GM19467 (cell line): ENCODE data around the gene NINJ1.
A peak's percentile ranks its signal among the peaks of the same experiment; 100 is the strongest.
"Not testable (repeated sequence)": the region's sequence is repeated elsewhere in the genome, so short reads cannot be mapped to it uniquely, and the experiment has no call there.

Experiments used
- ATAC-seq: cut with Tn5 transposase; IDR thresholded peaks from one replicate; pipeline ENCODE4 v1.9.1; 2021; ENCODE audit warnings: mild to moderate bottlenecking, moderate library complexity; ENCODE audit not compliant: unreplicated experiment

The NINJ1 gene

DNA sequence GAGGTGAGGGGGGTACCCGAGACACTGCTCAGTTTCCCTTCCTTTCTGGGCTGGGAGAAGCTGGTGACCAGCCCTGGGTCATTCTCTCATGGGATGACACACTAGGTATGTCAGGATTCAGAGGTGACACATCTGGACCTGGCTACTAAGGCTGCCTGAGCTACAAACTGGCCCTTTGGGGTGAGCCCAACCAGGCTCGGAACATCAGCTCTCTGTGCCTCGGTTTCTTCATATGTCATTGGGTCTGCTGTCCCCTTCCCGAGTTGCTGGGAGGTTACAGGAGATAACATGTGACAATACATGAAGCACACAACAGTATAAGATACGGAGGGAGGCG is 26.3 kb downstream of the NINJ1 start:
- no peak for ATAC-seq

DNA sequence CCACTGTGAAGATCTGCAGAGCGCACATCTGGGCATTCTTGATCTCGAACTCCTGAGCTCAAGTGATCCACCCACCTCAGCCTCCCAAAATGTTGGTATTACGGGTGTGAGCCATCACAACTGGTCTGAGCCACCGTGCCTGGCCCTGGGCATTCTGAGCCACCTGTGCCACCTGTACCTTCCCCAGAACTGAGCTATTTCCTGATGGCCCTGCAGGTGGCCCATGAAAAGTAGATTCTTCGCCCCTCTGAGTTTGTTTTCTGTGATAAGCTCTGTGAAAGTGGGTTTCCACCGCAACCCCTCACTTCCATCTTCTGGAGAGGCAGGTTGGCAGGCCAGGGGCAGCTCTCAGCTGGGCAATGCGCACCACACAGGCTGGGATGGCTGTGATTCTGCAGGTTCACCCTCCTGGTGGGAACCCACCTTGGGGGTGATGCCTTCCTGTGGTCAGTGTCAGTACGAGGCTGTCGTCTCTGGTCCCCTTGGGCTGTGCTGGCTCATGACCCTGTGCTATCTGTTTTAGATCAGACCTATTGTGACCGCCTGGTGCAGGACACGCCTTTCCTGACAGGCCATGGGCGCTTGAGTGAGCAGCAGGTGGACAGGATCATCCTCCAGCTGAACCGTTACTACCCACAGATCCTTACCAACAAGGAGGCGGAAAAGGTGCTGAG is 26.8 kb downstream of the NINJ1 start:
- no peak for ATAC-seq

DNA sequence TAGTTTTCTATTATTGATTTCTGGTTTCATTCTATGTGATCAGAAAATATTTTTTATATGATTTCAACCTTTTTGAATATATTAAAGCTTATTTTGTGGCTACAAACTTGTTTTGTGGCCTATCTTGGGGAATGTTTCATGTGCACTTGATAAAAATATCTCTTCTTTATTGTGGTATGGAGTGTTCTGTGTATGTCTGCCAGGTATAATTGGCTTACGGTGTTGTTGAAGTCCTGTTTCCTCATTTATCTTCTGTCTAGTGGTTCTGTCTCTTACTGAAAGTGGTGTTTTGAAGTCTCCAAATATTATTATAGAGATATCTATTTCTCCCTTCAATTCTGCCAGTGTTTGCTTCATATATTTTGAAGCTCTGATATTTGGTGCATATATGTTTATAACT is 28.4 kb downstream of the NINJ1 start:
- no peak for ATAC-seq

DNA sequence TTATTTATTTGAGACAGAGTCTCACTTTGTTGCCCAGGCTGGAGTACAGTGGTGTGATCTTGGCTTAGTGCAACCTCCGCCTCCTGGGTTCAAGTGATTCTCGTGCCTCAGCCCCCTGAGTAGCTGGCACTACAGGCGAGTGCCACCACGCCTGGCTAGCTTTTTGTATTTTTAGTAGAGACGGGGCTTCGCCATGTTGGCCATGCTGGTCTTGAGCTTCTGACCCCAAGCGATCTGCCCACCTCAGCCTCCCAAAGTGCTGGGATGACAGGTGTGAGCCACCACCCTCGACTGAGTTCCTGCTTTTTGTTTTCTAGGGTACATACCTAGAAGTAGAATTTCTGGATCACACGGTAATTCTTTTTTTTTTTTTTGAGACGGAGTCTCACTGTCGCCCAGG is 33.0 kb downstream of the NINJ1 start:
- ATAC-seq, result not testable (repeated sequence)

DNA sequence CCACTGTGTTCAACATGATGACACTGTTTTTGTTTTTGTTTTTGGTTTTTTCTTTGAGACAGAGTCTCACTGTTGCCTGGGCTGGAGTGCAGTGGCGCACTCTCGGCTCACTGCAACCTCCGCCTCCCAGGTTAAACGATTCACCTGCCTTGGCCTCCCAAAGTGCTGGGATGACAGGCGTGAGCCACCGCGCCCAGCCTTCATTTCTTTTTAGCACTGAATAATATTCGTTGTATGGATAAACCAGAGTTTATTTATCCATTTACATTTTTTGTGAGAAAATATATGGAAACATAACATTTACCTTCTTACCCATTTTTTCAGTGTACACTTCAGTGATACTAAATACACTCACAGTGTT is 33.8 kb downstream of the NINJ1 start:
- ATAC-seq, result no peak

DNA sequence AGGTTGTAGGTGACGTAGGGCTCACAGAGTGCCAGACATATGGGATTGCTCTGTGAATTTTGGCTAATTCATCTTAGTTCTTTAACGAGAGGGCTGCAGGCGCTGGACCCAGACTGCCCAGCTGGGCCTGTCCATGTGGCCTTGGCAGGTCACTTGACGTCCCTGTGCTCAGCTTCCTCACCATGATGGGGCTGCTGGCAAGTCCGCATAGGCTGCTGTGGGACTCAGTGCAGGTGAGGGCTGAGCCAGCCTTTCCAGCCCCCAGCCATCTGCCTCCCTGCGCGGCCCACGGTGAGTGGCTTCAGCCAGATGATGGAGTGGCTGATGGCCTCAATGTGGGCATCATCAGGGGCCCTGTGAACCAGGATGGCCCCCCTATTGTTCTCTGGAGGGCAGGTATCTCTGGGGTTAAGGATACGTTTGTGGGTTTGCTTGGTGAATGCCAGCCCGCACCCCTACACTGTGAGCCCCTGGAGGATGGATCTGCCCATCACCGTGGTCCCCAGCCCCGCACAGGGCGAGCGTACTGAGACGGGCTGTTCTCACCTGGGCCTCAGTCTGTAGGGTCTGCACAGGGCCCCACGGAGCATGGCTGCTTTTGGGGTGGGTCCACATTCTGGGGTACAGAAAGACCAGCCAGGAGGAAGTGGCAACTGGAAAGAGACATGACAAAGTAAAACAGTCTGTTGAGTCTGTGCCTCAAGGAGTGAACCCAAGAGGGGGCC is 34.3 kb downstream of the NINJ1 start:
- ATAC-seq, result no peak

DNA sequence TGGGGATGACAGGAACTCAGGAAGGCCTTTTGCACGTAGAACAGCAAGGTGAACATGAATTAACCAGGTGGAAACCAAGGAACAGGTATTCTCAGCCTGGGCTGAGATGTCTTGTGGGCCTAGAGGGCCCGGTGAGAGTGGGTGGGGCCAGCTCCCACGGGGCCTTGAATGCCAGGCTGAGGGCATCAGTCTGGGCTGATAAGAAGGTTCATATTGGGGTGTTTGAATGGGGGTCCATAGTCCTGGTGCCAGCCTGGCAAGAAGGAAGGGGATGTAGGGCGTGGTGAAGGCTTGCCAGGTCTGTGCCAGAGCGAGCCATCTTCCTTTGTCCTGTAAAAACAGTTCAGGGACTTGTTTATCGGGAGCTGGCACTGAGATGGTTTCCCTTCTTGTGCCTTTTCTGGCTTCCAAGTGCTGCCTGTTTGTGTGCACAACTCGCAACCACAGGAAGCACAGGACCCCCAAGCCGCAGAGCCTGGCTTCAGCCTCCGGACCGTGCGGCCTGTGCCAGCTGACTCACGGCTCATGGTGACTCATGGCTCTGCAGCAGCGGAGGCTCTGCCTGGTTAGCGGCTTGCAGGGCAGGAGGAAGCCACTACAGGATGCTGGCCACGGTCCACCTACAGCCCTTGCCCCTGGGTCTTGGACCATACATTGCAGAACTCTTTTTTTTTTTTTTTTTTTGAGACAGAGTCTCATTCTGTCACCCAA is 35.7 kb downstream of the NINJ1 start:
- no peak for ATAC-seq

DNA sequence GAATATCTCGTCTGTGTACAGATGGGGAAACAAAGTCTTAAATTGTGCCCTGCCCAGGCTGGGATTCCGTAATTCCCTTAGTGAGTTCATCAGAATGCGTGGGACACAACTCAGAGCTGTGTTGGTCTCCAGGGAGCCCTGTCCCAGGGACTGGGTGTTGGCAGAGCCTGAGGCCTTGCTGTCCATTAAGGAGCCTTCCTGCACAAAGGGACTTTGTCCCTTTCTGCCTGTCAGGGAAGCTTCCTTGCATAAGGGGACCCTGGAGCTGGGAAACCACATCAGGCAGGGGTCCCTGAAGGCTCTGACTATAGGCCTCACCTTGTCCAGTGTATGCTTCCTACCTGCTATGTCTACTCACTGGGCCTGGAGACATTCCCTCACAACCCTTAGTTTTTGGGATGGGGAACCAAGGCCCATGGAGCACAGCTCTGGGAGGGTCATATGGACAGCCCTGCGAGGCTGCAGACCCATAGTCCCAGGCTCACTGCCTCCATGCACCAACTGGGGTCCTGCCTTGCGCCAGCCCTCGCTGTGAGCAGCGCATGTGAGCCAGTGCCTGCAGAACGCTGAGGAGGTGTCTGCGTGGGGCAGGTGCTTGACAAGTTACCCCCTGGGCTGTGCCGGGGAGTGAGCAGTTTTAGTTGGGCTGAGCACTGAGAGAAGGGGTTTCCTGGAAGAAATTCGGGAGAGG is 36.4 kb downstream of the NINJ1 start:
- ATAC-seq, result no peak

DNA sequence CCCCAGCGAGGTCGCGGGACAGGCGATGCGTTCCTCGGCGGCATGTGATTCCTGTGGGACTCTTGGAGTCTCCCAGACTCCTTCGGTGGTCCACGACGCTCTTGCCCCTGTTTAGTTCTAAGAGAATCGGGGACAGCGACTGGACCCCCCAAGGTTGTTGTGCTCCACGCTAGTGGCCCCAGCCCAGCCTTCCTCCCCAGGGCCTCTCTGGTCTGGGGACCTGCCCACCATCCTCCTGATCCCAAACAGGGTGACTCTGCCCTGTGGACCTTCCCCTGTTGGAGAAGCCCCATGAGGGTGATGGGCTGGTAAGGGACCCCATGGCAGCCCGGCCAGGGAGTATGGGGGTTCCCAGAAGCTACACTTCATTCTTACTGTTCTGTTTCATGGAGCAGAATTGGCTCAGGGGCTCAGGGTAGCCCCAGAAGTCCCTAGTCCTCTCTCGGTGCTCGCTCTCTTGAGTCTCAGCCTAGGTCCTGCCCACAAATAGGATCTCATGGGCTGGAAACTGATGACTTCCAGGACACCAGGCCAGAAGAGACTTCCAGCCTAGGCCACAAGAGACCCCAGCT is 37.2 kb downstream of the NINJ1 start:
- ATAC-seq, result no peak

DNA sequence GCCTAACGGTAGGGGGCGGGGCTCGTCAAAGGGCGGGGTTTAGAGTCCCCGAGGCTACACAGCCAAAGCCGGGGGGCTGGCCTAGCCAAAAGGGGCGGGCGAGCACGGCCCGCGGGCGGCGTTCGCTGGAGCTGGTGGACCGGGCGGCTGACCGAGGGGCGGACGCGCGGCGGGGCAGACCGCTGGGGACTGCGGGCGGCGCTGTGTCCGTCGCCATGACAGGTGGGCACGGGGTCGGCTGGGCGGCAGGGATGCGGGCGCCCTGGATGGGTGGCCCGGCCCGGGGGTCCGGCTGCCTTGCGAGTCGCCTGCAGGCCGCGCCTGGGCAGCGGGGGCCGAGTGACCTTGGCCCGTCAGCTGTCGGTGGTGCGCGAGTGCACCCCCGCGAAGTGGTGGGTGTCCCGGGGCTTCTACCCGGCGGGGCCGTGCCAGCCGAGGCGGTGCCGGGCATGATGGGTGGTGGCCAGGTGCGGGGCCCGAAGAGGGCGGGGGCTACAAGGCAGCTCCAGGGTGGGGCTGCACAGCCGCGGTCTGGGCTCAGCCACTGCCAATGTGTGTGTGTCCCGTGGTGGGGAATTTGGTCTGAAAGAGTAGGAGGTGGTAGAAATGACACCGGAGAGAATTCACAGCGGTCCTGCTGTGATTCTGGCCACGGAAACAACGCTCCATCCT is 37.8 kb downstream of the NINJ1 start, which contains the start of gene CARD19:
TSS of gene CARD19 (plus strand) at position 87 of the 672 bp plus-strand sequence. CDS start at position 216, 129 bp downstream.
- ATAC-seq, result peak; percentile 29

DNA sequence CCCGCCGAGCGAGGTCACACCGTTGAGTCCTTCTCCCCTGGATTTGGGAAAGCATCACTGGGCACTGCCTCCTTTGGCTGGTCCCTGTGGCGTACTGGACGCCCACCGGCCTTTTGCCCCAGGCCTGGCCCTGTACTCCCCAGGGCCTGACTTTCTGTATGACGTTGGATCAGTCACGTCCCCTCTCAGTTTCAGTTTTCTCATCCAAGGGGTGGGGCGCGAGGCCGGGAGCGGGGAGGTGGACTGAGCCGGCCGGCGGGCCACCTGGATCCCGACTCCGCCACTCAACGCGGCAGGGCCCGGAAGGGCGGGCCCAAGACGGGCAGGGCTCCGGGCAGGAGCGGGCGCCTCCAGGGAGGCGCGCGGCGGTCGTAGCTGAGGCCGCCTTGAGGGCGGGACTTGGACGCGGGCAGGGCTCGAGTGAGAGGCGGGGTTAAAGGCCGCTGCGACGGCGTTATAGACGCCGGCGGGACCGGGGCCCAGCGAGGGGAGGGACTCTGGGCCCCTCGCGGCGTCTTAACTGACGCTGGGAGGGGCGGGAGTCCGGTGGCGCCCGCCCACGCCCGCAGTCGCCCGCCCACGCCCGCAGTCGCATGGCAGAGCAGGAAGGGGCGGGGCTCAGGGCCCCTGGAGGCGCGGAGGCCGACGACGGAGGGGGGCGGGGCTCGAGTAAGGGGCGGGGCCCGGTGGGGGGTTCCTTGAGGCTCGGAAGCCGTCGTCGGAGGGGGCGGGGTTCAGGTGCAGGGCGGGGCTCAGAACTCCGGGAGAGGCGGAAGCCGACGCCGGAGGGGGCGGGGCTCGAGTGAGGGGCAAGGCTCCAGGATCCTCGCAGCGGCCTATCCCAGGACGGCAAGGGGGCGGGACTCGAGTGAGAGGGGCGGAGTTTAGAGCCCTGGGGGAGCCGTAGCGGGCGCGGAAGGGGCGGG is 38.6 kb downstream of the NINJ1 start:
- peak; percentile 55 for ATAC-seq

DNA sequence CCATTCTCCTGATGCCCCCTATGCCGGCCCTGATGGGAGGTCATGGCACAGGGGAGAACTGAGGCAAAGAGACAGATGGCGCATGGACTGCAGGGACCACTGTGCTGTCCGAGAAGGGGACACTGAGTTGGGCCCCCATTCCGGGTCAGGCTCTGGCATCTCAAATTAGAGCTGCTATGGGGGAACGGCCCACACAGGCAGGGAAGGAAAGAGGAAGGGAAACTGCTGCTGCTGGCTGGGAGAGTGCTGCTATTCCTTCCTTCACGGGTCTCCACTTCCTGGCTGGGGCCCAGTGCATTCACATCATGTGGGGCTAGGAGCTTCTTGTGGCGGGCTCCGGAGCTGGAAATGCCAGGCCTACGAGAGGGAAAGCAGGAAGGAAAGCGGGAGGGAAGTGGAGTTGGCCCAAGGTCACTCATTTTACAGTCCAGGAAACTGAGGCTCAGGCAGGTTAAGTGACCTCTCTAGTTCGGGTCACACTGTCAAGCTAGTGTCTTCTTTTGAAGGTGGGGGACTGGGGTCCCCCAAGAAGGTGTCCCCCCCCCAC is 39.3 kb downstream of the NINJ1 start:
- ATAC-seq, result no peak

DNA sequence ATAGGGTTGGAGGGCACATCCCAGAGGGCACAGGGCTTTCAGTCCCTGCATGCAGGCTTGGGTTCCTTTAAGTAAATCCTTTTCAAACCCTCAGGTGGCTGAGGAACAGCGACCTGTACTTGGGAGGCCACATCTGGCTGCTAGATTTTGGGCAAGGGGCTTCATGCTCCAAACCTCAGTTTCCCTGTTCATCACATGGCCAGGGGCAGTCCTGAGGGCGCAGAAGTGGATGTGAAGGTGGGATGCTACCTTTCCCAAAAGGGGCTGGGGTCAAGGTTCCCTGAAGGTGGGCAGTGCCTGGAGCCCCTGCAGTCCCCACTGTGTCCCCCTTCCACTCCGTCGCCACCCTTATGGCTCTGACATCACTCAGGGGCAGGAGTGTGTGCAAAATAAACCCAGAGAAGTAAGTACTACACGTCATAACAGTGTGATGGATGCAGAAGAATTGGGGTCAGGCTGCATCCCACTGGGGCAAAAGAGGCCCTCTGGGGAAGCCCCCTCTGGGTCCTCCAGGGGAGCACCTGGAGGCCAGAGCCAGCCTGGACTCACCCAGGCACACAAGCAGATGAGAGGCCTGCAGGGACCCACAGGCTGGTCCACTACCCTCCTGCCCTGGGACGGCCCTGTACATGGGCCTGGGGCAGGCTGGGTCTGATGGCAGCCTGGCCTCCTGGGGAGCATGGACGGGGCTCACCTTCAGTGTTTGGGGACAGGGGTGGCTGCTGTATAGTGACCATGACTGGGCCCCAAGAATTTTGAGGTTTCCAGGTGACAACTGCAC is 40.0 kb downstream of the NINJ1 start:
- no peak for ATAC-seq

DNA sequence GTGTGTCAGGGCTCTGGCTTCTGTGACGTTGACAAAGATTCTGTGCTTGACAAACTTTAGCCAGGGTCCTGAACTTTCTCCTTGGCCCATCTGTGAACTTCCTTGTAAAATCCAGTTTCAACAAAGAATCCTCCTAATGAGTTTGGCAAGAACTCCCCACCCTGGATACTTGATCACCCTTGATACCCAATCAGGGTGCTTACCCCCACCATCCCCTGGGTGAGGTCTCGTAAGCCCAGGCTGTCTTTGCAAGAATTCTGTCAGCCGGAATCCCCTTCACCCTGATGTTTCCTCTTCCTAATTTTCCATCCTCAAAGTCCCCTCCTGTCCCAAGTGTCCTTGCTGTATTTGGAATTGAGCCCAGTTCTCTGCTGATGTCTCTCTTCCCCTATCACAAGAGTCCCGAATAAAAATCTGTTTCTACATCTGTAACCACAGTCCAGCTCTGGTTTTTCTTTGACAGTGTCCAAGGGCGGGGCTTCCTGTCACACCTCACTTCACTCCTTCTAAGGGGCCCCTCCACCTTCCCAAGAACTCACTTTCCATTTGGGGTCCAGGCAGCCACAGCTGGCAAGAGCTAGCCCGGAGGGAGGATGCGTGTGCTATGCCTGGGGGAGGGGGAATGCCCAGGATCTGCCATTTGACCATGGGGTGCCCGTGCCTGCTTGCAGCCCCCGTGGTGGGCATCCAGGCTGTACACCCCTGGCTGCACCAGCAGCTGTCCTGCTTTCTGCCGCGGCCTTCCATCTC is 40.7 kb downstream of the NINJ1 start:
- ATAC-seq, result no peak

DNA sequence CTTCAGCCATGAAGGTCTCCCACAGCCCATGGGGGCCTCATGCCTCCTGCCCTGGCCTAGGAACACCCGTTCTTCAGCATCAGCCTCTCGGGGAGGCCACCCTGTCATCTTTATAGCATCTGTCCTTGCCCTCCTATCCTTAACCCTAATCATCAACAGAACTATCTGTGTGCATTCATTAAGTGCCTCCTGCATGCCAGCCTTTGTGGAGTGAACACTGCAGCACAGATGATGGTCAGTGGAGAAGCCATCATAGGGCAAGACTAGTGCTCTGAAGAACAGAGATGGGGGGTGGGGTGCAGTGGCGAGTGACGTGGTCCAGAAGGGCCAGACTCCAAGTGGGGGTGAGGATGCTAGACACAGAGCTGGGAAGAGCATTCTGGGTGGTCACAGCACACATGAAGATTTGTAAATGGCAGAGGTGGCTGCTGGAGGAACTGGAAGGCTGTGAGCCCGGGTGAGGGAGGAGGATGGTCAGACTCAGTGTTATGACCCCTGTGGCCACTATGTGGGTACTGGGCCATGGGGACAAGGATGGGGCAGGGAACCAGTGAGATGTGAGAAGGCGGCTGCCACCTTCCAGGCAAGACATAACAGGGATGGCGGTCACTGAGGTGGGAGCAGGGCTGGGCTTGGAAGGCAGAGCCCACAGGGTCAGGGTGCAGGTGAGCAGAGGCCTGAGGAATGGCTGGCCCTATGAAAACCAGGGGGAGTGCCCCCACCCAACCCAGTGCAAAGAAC is 41.6 kb downstream of the NINJ1 start:
- ATAC-seq, result no peak

DNA sequence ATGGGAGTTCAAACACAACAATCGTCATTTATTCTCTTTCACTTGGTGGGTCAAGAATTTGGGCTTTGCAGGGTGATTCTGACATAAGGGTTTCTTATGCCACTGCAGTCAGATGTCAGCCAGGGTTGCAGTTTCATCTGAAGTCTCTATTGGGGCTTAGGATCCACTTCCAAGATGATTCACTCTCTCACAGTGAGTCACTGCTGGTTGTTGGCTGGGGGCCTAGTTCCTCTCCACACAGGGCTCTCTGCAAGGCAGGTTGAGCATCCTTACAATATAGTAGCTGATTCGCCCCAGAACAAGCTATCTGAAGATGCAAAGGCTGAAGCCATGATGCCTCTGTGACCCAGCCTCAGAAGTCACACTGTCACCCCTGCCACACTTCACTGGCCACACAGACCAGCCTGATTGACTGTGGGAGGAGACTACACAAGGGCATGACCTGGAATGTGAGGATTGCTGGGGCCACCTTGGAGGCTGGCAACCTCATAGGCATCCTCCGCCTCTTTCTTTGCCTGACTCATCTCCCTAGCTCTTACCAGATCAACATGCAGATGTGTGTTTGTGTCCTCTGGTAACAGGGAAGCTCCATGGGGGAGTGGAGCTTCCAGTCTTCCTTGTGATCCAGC is 42.5 kb downstream of the NINJ1 start:
- no peak for ATAC-seq

DNA sequence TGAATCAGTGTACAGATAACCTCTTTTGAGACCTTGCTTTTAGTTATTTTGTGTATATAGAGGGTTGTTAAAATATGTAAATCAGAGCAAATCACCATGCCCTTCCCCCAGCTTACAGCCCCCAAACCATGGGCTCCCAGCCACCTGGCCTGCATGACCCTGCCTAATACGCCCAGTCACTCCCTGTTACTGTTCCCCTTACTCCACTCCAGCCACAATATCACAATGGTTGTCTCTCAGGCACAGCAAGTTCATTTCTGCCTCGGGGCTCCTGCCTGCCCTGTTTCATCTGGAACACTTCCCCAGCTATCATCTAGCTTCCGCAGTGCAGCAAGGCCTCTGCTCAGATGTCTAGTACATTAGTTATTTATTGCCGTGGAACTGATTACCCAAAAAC is 43.0 kb downstream of the NINJ1 start:
- ATAC-seq, result no peak
